ENCODE data around the gene RPL9.
"Not testable (repeated sequence)": the region's sequence is repeated elsewhere in the genome, so short reads cannot be mapped to it uniquely, and the experiment has no call there.

RPL9 gene

DNA sequence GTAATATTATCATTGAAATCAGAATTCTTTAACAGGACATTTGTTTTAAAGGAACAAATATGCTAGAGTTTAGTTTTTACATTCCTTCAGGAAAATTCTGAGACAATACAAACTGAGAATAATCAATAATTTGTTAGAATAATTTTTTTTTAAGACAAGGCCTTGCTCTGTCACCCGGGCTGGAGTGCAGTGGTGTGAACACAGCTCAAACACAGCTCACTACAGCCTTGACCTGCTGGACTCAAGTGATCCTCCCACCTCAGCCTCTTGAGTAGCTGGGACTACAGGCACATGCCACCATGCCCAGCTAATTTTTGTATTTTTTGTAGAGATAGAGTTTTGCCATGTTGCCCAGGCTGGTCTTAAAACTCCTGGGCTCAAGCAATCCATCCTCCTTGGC lies 33.4 kb downstream of the RPL9 start:
- DNase-seq (ENCODE audit: low spot score) = not testable (repeated sequence)

DNA sequence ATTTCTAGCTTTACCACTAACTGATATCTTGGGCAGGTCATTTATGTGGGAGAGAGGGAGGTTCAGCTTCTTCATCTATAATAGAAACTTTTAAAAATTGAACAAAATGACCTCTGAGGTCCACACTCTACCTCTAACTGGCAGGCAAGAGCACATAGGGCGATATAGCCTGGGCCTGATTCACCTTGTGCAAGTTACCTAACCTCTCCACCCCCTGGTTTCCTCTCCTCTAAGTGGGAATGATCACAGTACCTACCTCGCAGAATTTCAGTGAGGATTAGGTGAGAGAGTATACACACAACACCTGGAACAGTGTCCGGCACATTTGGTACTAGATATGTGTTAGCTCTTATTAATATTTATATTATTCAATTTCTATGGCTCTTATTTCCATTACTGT lies 36.5 kb downstream of the RPL9 start:
- DNase-seq (ENCODE audit: low spot score) = no peak

DNA sequence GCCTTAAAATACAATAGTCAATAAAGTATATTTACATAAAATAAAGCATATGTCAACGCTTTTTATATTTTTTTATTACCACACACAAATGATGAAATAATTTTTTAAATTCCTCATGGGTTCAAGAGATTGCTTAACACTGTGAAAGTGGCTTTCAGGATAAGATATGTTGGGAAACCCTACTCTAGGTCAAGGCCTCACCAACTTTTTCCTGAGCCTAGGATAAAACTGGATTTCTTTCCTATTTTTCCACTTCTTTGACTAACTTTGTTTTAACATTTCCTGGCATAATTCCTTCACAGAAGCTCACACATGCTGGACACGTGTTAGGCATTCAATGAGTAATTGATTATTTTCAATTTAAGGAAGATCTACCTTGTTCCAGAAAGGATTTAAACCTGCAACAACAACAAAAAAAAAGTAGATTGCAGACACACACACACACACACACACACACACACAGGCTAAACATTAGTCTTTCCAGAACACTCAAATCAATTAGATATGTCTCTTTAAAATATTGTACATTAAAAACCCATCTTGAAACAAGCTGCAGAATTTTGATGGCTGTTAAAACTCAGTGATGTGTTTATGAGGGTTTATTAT lies 42.9 kb downstream of the RPL9 start:
- peak; percentile 51 for DNase-seq (ENCODE audit: low spot score)

DNA sequence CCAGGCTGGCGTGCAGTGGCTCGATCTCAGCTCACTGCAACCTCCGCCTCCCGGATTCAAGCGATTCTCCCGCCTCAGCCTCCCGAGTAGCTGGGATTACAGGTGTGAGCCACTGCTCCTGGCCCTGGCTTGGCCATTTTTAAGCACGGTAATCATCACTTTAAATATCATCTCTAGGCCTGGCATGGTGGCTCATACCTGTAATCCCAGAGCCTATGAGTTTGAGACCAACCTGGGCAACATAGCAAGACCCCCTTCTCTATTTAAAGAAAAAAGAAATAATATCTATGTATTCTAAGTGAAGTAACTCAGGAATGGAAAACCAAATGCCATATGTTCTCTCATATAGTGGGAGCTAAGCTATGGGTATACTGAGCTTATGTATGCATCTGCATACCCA lies 47.2 kb downstream of the RPL9 start:
- not testable (repeated sequence) for DNase-seq (ENCODE audit: low spot score)

DNA sequence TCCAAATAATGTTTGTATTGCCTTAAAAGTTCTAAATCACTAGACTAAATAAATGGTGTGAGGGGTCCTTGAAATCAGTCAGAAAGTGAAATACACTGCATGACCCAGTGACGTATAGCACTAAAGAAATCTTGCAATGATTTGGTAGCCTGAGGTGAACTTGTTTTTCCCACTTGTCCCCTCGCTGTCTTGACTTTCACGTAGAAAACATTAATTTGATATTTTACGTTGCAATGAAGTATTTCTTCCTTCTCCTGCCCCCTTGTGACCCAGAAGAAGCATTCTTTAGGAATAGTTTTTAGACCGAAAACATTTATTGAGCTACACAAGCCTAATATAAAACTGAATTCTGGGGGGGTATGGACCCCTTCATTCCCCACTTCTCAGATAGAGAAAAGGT lies 48.3 kb downstream of the RPL9 start:
- peak; percentile 38 for DNase-seq (ENCODE audit: low spot score)

DNA sequence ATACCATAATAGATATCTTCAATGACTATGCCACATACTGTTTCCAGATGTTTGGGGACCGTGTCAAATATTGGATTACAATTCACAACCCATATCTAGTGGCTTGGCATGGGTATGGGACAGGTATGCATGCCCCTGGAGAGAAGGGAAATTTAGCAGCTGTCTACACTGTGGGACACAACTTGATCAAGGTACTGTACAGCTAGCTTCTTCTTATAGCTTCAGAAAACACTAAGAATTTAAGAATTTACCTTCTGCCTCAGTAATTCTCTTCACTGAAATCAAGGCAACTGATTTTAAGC lies 51.2 kb downstream of the RPL9 start:
- no peak for DNase-seq (ENCODE audit: low spot score)

DNA sequence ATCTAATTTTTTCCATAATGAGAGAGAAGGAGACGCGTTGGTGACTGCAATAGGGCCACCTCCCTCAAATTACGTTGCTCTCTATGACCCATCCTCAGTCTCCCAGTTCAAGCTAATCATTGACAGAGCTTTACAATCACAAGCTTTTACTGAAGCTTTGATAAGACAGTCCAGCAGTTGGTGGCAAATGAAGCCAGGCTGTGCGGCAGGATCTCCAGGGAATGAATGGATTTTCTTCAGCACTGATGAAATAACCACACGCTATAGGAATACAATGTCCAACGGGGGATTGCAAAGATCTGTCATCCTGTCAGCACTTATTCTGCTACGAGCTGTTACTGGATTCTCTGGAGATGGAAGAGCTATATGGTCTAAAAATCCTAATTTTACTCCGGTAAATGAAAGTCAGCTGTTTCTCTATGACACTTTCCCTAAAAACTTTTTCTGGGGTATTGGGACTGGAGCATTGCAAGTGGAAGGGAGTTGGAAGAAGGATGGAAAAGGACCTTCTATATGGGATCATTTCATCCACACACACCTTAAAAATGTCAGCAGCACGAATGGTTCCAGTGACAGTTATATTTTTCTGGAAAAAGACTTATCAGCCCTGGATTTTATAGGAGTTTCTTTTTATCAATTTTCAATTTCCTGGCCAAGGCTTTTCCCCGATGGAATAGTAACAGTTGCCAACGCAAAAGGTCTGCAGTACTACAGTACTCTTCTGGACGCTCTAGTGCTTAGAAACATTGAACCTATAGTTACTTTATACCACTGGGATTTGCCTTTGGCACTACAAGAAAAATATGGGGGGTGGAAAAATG lies 51.7 kb downstream of the RPL9 start, which contains the start of gene KLB:
TSS of gene KLB (plus strand) at position 168 of the 821 bp plus-strand sequence. CDS start at position 188, 20 bp downstream.
- DNase-seq (ENCODE audit: low spot score) = no peak
